ENCODE results near the gene ZNF416. TPM values are rescaled to one million over a fixed set of nuclear protein-coding genes. Genes with fewer than 3 reads are reported as not detected.

ZNF416 gene
- polyA plus RNA-seq, 1 of the 3 experiments (the other 2 are of a cell fraction): 2.0 TPM

DNA sequence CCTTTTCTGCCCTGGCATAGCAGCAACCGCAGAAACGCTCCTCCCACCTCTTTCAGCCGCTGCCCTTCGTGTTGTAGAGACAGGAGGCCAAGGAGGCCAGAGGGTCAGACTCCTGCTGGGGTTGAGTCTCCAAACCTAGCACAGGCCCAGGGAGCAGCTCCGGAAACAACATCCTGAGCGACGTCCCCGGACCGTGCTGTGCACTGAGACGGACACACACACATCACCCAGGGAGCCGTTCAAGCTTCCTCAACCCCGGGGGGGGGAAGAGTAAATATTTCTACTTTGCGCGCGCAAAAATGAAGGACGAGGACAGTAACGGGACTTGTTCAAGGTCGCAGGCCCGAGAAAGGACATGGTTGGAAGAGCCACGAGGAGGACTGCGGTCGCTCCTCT is 19.7 kb downstream of the ZNF416 start:
- CTCF ChIA-PET: no interaction called here

GRCh38 chr19:57558525-57558924 is 20.2 kb downstream of the ZNF416 start:
- Histone ChIP-seq H3K9ac (peak overlapping the region; percentile 75), H3F3A (replicated peaks; ENCODE audit: insufficient read depth) (no peaks in the 10 kb centered on the region), H2AFZ (ENCODE audit: low read depth) (no peak overlapping the region), H3K27ac (ENCODE audit: low read depth in 2 of 2, low read length in 1 of 2) (no peak overlapping the region; a peak in 1 of 4 replicates), H3K4me2 (peak overlapping the region; percentile 88), H3K36me3 (replicated peaks in 1 of 2; ENCODE audit: control insufficient read depth in 1 of 2, insufficient read depth in 2 of 2, low read length in 1 of 2) (peaks cover 20 to 29% of the 10 kb centered on the region in 2 experiments), H4K20me1 (ENCODE audit: insufficient read depth) (no peaks in the 10 kb centered on the region), H3K9me3 (peaks cover 7% of the 10 kb centered on the region; the same call in 1 of the 2 replicates), H3K79me2 (ENCODE audit: insufficient read depth) (peaks cover 33% of the 10 kb centered on the region), H3K9me2 (no peaks in the 10 kb centered on the region), H3K4me1 (ENCODE audit: control insufficient read depth in 1 of 2, insufficient read depth in 2 of 2, low read depth in 1 of 2, low read length in 1 of 2) (peaks cover 0 to 8% of the 10 kb centered on the region in 2 experiments; a peak in 2 of 4 replicates), H3K27me3 (ENCODE audit: insufficient read depth) (no peaks in the 10 kb centered on the region), H3K4me3 (ENCODE audit: low read depth in 2 of 2, low read length in 1 of 2) (peak overlapping the region; percentile 97)
- WGBS (ENCODE audit: low lambda C conversion rate): 50% methylated on average over 6 of the region's 6 CpGs
- ChIA-PET CTCF (no interaction called here), POLR2A (no interaction called here)
- peak; percentile 29 for DNase-seq
- TF ChIP-seq, protein P1, sequence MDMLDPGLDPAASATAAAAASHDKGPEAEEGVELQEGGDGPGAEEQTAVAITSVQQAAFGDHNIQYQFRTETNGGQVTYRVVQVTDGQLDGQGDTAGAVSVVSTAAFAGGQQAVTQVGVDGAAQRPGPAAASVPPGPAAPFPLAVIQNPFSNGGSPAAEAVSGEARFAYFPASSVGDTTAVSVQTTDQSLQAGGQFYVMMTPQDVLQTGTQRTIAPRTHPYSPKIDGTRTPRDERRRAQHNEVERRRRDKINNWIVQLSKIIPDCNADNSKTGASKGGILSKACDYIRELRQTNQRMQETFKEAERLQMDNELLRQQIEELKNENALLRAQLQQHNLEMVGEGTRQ (IDR thresholded peaks at IDR 0.05; ENCODE audit: borderline replicate concordance, low read depth, low read length): no peak
- TF ChIP-seq RAD21 (IDR thresholded peaks at IDR 0.05; ENCODE audit: low read length) (no peak), FOSL2 (IDR thresholded peaks at IDR 0.05; ENCODE audit: borderline replicate concordance, low read depth) (no peak), GABPA (IDR thresholded peaks at IDR 0.05; ENCODE audit: low read depth) (no peak), GATA2 (CRISPR knock-in tag; IDR thresholded peaks at IDR 0.05) (no peak), EP300 (IDR thresholded peaks at IDR 0.05; ENCODE audit: borderline replicate concordance in 1 of 2, low read depth in 1 of 2, low read length in 1 of 2) (no peak), REST (IDR thresholded peaks at IDR 0.05; ENCODE audit: low read depth, low read length) (no peak), NFIC (IDR thresholded peaks at IDR 0.05; ENCODE audit: borderline replicate concordance) (no peak), IRF3 (IDR thresholded peaks at IDR 0.05; ENCODE audit: low read depth, low read length) (no peak), RXRA (IDR thresholded peaks at IDR 0.05; ENCODE audit: borderline replicate concordance, low read depth) (no peak), USF1 (IDR thresholded peaks at IDR 0.05; ENCODE audit: borderline replicate concordance, low read depth) (no peak), YY1 (IDR thresholded peaks at IDR 0.05; ENCODE audit: low read depth) (no peak), ELF1 (IDR thresholded peaks at IDR 0.05) (no peak), TCF12 (IDR thresholded peaks at IDR 0.05) (no peak), EZH2phosphoT487 (IDR thresholded peaks at IDR 0.05; ENCODE audit: borderline replicate concordance, low read depth) (no peak), POLR2AphosphoS5 (IDR thresholded peaks at IDR 0.05; ENCODE audit: low read depth, low read length) (no peak)
- TF ChIP-seq, protein P2, sequence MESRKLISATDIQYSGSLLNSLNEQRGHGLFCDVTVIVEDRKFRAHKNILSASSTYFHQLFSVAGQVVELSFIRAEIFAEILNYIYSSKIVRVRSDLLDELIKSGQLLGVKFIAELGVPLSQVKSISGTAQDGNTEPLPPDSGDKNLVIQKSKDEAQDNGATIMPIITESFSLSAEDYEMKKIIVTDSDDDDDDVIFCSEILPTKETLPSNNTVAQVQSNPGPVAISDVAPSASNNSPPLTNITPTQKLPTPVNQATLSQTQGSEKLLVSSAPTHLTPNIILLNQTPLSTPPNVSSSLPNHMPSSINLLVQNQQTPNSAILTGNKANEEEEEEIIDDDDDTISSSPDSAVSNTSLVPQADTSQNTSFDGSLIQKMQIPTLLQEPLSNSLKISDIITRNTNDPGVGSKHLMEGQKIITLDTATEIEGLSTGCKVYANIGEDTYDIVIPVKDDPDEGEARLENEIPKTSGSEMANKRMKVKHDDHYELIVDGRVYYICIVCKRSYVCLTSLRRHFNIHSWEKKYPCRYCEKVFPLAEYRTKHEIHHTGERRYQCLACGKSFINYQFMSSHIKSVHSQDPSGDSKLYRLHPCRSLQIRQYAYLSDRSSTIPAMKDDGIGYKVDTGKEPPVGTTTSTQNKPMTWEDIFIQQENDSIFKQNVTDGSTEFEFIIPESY (IDR thresholded peaks at IDR 0.05; ENCODE audit: borderline replicate concordance, low read depth): no peak

More for the DNA sequence above, 19.7 kb downstream of the ZNF416 start:
- peak; percentile 4; the same call in 1 of the 2 replicates for TF ChIP-seq SIN3A (IDR thresholded peaks at IDR 0.05; ENCODE audit: borderline replicate concordance, low read depth, low read length)
- no peak for TF ChIP-seq TEAD4 (IDR thresholded peaks at IDR 0.05; ENCODE audit: borderline replicate concordance, insufficient read depth)
- TF ChIP-seq, protein P3, sequence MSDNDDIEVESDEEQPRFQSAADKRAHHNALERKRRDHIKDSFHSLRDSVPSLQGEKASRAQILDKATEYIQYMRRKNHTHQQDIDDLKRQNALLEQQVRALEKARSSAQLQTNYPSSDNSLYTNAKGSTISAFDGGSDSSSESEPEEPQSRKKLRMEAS (IDR thresholded peaks at IDR 0.05; ENCODE audit: low read depth): 0 out of 2 replicates have a peak, but pooled peaks have one; percentile 32
- peak; percentile 54 for DNase-seq
- Histone ChIP-seq H3K9me2 (no peaks in the 10 kb centered on the region), H3K27ac (ENCODE audit: low read depth in 2 of 2, low read length in 1 of 2) (peak overlapping the region; percentile 38 to 48; a peak in 2 of 4 replicates), H3K9me3 (peaks cover 7% of the 10 kb centered on the region; the same call in 1 of the 2 replicates), H4K20me1 (ENCODE audit: insufficient read depth) (no peaks in the 10 kb centered on the region), H3K9ac (peak overlapping the region; percentile 75), H3K36me3 (replicated peaks in 1 of 2; ENCODE audit: control insufficient read depth in 1 of 2, insufficient read depth in 2 of 2, low read length in 1 of 2) (peaks cover 20 to 25% of the 10 kb centered on the region in 2 experiments), H3K27me3 (ENCODE audit: insufficient read depth) (no peaks in the 10 kb centered on the region), H2AFZ (ENCODE audit: low read depth) (peak overlapping the region; percentile 75), H3K4me3 (ENCODE audit: low read depth in 2 of 2, low read length in 1 of 2) (peak overlapping the region; percentile 97), H3K79me2 (ENCODE audit: insufficient read depth) (peaks cover 33% of the 10 kb centered on the region), H3K4me1 (ENCODE audit: control insufficient read depth in 1 of 2, insufficient read depth in 2 of 2, low read depth in 1 of 2, low read length in 1 of 2) (peaks cover 0 to 8% of the 10 kb centered on the region in 2 experiments; a peak in 2 of 4 replicates), H3K4me2 (peak overlapping the region; percentile 88), H3F3A (replicated peaks; ENCODE audit: insufficient read depth) (no peaks in the 10 kb centered on the region)
- 3% methylated on average over 20 of the region's 22 CpGs for WGBS (ENCODE audit: low lambda C conversion rate)
- POLR2A ChIA-PET: no interaction called here

All from SK-N-SH (cell line).